ENCODE results near the gene GOLGA3. TPM values are rescaled to one million over a fixed set of nuclear protein-coding genes. Genes with fewer than 3 reads are reported as not detected.
"Not testable (repeated sequence)": the region's sequence is repeated elsewhere in the genome, so short reads cannot be mapped to it uniquely, and the experiment has no call there.

GOLGA3 gene
- total RNA-seq, 2 experiments from 2014 or later = 31.5 to 34.0 TPM

- ChIA-PET POLR2A (no interaction called here), CTCF (no interaction called here)
- H3K36me3 ChIP-seq (ENCODE audit: insufficient read depth, low read length) = peaks cover 77% of the 10 kb centered on the region
- Mint-ChIP-seq H3K4me3 (no peak overlapping the region), H3K27me3 (no peaks in the 10 kb centered on the region), H3K36me3 (ENCODE audit: low read depth) (peaks cover 90% of the 10 kb centered on the region), H3K9me3 (no peaks in the 10 kb centered on the region), H3K27ac (no peak overlapping the region), H3K4me1 (ENCODE audit: low read depth) (no peaks in the 10 kb centered on the region)
- ATAC-seq (ENCODE audit: poor library complexity) (no peak), DNase-seq (no peak)
- H3K4me3 ChIP-seq (ENCODE audit: low read length) = no peak overlapping the region
- no peaks in the 10 kb centered on the region for H3K9me3 ChIP-seq (ENCODE audit: control insufficient read depth in 1 of 2, insufficient read depth in 1 of 2, low read length in 2 of 2)
- intact Hi-C loops (cut with DNase I, micrococcal nuclease) = no loop called here
- H3K4me1 ChIP-seq (ENCODE audit: insufficient read depth, low read length) = no peaks in the 10 kb centered on the region
- no peaks in the 10 kb centered on the region for H3K27me3 ChIP-seq (ENCODE audit: control insufficient read depth in 1 of 2, insufficient read depth in 2 of 2, low read length in 2 of 2)
- no peak overlapping the region for H3K27ac ChIP-seq (ENCODE audit: low read depth in 1 of 2, low read length in 2 of 2)
- TF ChIP-seq CTCF (IDR thresholded peaks at IDR 0.05) = no peak
Measured at GRCh38 chr12:132798836-132799235, 29.8 kb downstream of the GOLGA3 start.

GRCh38 chr12:132797820-132798570 lies 30.7 kb downstream of the GOLGA3 start:
- H3K27ac ChIP-seq (ENCODE audit: low read depth in 1 of 2, low read length in 2 of 2) = no peak overlapping the region
- Mint-ChIP-seq H3K27ac (no peak overlapping the region), H3K4me1 (ENCODE audit: low read depth) (no peaks in the 10 kb centered on the region), H3K9me3 (no peaks in the 10 kb centered on the region), H3K36me3 (ENCODE audit: low read depth) (peaks cover 84% of the 10 kb centered on the region), H3K4me3 (no peak overlapping the region), H3K27me3 (no peaks in the 10 kb centered on the region)
- peaks cover 72% of the 10 kb centered on the region for H3K36me3 ChIP-seq (ENCODE audit: insufficient read depth, low read length)
- no peaks in the 10 kb centered on the region for H3K9me3 ChIP-seq (ENCODE audit: control insufficient read depth in 1 of 2, insufficient read depth in 1 of 2, low read length in 2 of 2)
- ChIA-PET POLR2A (no interaction called here), CTCF (no interaction called here)
- no peaks in the 10 kb centered on the region for H3K4me1 ChIP-seq (ENCODE audit: insufficient read depth, low read length)
- TF ChIP-seq CTCF (IDR thresholded peaks at IDR 0.05) = no peak
- no peaks in the 10 kb centered on the region for H3K27me3 ChIP-seq (ENCODE audit: control insufficient read depth in 1 of 2, insufficient read depth in 2 of 2, low read length in 2 of 2)
- ATAC-seq (ENCODE audit: poor library complexity) (no peak), DNase-seq (no peak)
- no peak overlapping the region for H3K4me3 ChIP-seq (ENCODE audit: low read length)
- intact Hi-C loops (cut with DNase I, micrococcal nuclease) = no loop called here

- Histone ChIP-seq H3K36me3 (ENCODE audit: insufficient read depth, low read length) (peaks cover 69% of the 10 kb centered on the region), H3K9me3 (ENCODE audit: control insufficient read depth in 1 of 2, insufficient read depth in 1 of 2, low read length in 2 of 2) (no peaks in the 10 kb centered on the region), H3K4me3 (ENCODE audit: low read length) (no peak overlapping the region), H3K4me1 (ENCODE audit: insufficient read depth, low read length) (no peaks in the 10 kb centered on the region), H3K27ac (ENCODE audit: low read depth in 1 of 2, low read length in 2 of 2) (no peak overlapping the region), H3K27me3 (ENCODE audit: control insufficient read depth in 1 of 2, insufficient read depth in 2 of 2, low read length in 2 of 2) (no peaks in the 10 kb centered on the region)
- TF ChIP-seq CTCF (IDR thresholded peaks at IDR 0.05) = no peak
- Mint-ChIP-seq H3K4me3 (no peak overlapping the region), H3K9me3 (no peaks in the 10 kb centered on the region), H3K36me3 (ENCODE audit: low read depth) (peaks cover 78% of the 10 kb centered on the region), H3K27me3 (no peaks in the 10 kb centered on the region), H3K27ac (no peak overlapping the region), H3K4me1 (ENCODE audit: low read depth) (no peaks in the 10 kb centered on the region)
- CTCF ChIA-PET = no interaction called here
- ATAC-seq (ENCODE audit: poor library complexity) (no peak), DNase-seq (no peak)
- intact Hi-C loops (cut with DNase I, micrococcal nuclease) = no loop called here
- POLR2A ChIA-PET = no interaction called here
Measured at GRCh38 chr12:132795847-132796246, 32.8 kb downstream of the GOLGA3 start.

GRCh38 chr12:132791940-132792339 lies 36.7 kb downstream of the GOLGA3 start:
- CTCF ChIA-PET = not testable (repeated sequence)
- peaks cover 56% of the 10 kb centered on the region for H3K36me3 ChIP-seq (ENCODE audit: insufficient read depth, low read length)
- peaks cover 71% of the 10 kb centered on the region for H3K36me3 Mint-ChIP-seq (ENCODE audit: low read depth)

More at GRCh38 chr12:132791940-132792339, 36.7 kb downstream of the GOLGA3 start:
- H3K4me3 ChIP-seq (ENCODE audit: low read length); DNase-seq; H3K27ac Mint-ChIP-seq; H3K4me3 Mint-ChIP-seq; H3K27me3 Mint-ChIP-seq; H3K27me3 ChIP-seq (ENCODE audit: control insufficient read depth in 1 of 2, insufficient read depth in 2 of 2, low read length in 2 of 2); POLR2A ChIA-PET; ATAC-seq (ENCODE audit: poor library complexity); H3K4me1 ChIP-seq (ENCODE audit: insufficient read depth, low read length); intact Hi-C loops (cut with DNase I, micrococcal nuclease); H3K27ac ChIP-seq (ENCODE audit: low read depth in 1 of 2, low read length in 2 of 2); H3K9me3 Mint-ChIP-seq; H3K9me3 ChIP-seq (ENCODE audit: control insufficient read depth in 1 of 2, insufficient read depth in 1 of 2, low read length in 2 of 2); H3K4me1 Mint-ChIP-seq (ENCODE audit: low read depth): not testable (repeated sequence)

Measured in CD4-positive, alpha-beta T cell (primary cell).